ENCODE measurements around the gene PCED1B. TPM values are rescaled to one million over a fixed set of nuclear protein-coding genes. Genes with fewer than 3 reads are reported as not detected.

The PCED1B gene
- total RNA-seq, 3 donors from 2014 or later = 1.6 to 6.2 (median 5.1) TPM

- no peak overlapping the region for H3K4me3 ChIP-seq
- peak overlapping the region in 1 of 2 donors; percentile 8 for H3K27ac ChIP-seq
- H3K9me3 ChIP-seq = no peaks in the 10 kb centered on the region
- no peaks in the 10 kb centered on the region for H3K36me3 ChIP-seq
- no peaks in the 10 kb centered on the region for H3K4me1 ChIP-seq
- TF ChIP-seq POLR2AphosphoS5 (IDR thresholded peaks at IDR 0.05) (no peak), POLR2A (IDR thresholded peaks at IDR 0.05) (no peak)
- TF ChIP-seq, protein P1, sequence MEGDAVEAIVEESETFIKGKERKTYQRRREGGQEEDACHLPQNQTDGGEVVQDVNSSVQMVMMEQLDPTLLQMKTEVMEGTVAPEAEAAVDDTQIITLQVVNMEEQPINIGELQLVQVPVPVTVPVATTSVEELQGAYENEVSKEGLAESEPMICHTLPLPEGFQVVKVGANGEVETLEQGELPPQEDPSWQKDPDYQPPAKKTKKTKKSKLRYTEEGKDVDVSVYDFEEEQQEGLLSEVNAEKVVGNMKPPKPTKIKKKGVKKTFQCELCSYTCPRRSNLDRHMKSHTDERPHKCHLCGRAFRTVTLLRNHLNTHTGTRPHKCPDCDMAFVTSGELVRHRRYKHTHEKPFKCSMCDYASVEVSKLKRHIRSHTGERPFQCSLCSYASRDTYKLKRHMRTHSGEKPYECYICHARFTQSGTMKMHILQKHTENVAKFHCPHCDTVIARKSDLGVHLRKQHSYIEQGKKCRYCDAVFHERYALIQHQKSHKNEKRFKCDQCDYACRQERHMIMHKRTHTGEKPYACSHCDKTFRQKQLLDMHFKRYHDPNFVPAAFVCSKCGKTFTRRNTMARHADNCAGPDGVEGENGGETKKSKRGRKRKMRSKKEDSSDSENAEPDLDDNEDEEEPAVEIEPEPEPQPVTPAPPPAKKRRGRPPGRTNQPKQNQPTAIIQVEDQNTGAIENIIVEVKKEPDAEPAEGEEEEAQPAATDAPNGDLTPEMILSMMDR (IDR thresholded peaks at IDR 0.05) = no peak
- no peaks in the 10 kb centered on the region for H3K27me3 ChIP-seq
- intact Hi-C loops (cut with DNase I; ENCODE audit: low total_unique reads) = no loop called here
- DNase-seq (ENCODE audit: low spot score in 2 of 2) = no peak
Measured at GRCh38 chr12:47206450-47207339, 127.3 kb downstream of the PCED1B start.

GRCh38 chr12:47207340-47207717 lies 127.9 kb downstream of the PCED1B start:
- TF ChIP-seq, protein P1 (IDR thresholded peaks at IDR 0.05) = no peak
- TF ChIP-seq POLR2A (IDR thresholded peaks at IDR 0.05) (no peak), POLR2AphosphoS5 (IDR thresholded peaks at IDR 0.05) (no peak)
- no peak overlapping the region for H3K4me3 ChIP-seq
- intact Hi-C loops (cut with DNase I; ENCODE audit: low total_unique reads) = no loop called here
- DNase-seq (ENCODE audit: low spot score in 2 of 2) = no peak
- H3K36me3 ChIP-seq = no peaks in the 10 kb centered on the region
- peak overlapping the region in 1 of 2 donors; percentile 8 for H3K27ac ChIP-seq
- H3K27me3 ChIP-seq = no peaks in the 10 kb centered on the region
- H3K4me1 ChIP-seq = no peaks in the 10 kb centered on the region
- no peaks in the 10 kb centered on the region for H3K9me3 ChIP-seq

DNA sequence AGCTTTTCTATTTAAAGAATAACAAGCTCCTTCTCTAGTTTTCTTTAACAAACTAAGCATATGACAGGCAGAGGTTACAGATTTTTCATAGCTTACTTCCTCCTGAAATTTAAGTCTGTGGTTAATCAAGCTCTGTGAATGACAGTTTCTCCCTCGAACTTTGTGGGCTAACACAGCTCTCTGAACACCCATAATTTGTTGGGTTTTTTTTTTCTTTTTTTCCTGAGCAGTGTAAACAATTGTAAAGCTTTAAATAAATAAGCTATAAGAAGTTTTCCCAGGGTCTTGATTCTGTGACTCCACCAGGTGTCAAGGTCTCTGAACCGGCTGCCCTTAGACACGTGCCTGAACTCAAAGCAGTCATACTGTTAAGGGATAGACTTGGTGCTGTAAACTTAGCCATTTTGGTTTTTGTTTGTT lies 128.4 kb downstream of the PCED1B start:
- no peak for DNase-seq (ENCODE audit: low spot score in 2 of 2)
- TF ChIP-seq POLR2A (IDR thresholded peaks at IDR 0.05) (no peak), POLR2AphosphoS5 (IDR thresholded peaks at IDR 0.05) (no peak)
- TF ChIP-seq, protein P1 (IDR thresholded peaks at IDR 0.05) = no peak
- H3K36me3 ChIP-seq = no peaks in the 10 kb centered on the region
- no peaks in the 10 kb centered on the region for H3K9me3 ChIP-seq
- H3K27me3 ChIP-seq = no peaks in the 10 kb centered on the region
- intact Hi-C loops (cut with DNase I; ENCODE audit: low total_unique reads) = no loop called here
- no peak overlapping the region for H3K4me3 ChIP-seq
- H3K27ac ChIP-seq = no peak overlapping the region
- H3K4me1 ChIP-seq = no peaks in the 10 kb centered on the region

GRCh38 chr12:47209014-47209413 lies 129.6 kb downstream of the PCED1B start:
- intact Hi-C loops (cut with DNase I; ENCODE audit: low total_unique reads) = no loop called here
- no peaks in the 10 kb centered on the region for H3K27me3 ChIP-seq
- no peak overlapping the region for H3K4me3 ChIP-seq
- H3K36me3 ChIP-seq = no peaks in the 10 kb centered on the region
- no peak overlapping the region for H3K27ac ChIP-seq
- H3K4me1 ChIP-seq = no peaks in the 10 kb centered on the region
- no peaks in the 10 kb centered on the region for H3K9me3 ChIP-seq
- no peak for DNase-seq (ENCODE audit: low spot score in 2 of 2)
- no peak for TF ChIP-seq POLR2AphosphoS5 (IDR thresholded peaks at IDR 0.05)
- TF ChIP-seq, protein P1 (IDR thresholded peaks at IDR 0.05) = no peak
- TF ChIP-seq POLR2A (IDR thresholded peaks at IDR 0.05) = no peak

DNA sequence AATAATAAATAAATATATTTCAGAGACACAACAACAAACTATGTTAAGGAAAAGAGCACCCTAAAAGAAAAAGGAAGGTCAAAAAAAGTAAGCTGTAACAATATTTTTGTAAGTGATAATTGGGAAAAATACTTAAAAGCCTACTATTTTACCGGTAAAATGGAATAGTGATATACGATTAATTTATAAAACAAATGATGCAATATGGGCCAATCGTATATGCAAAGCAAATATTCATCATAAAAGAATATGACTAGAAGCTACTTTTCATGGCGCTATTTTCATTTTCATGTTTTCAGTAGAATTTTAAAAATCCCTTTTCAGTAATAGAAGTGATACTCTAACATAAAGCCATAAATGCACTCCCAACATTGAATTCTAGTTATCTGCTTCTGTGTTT lies 131.4 kb downstream of the PCED1B start:
- Histone ChIP-seq H3K27ac (no peak overlapping the region), H3K27me3 (no peaks in the 10 kb centered on the region), H3K4me3 (no peak overlapping the region), H3K4me1 (no peaks in the 10 kb centered on the region), H3K36me3 (no peaks in the 10 kb centered on the region), H3K9me3 (no peaks in the 10 kb centered on the region)
- intact Hi-C loops (cut with DNase I; ENCODE audit: low total_unique reads) = no loop called here
- TF ChIP-seq POLR2A (IDR thresholded peaks at IDR 0.05) = no peak
- TF ChIP-seq, protein P1 (IDR thresholded peaks at IDR 0.05) = no peak
- TF ChIP-seq POLR2AphosphoS5 (IDR thresholded peaks at IDR 0.05) = no peak
- no peak for DNase-seq (ENCODE audit: low spot score in 2 of 2)
